Loucy (cell line): ENCODE data around the gene ROBO1.

Experiments
- H2AFZ ChIP-seq: fragments of 200-600 bp; sonication (generic); 2 replicates; pipeline ENCODE4 v1.6.0; 2016; ENCODE audit warnings: antibody characterized with exemption, mild to moderate bottlenecking, low read length, moderate library complexity
- H3F3A ChIP-seq: fragments of 200-600 bp; 2 replicates; pipeline ENCODE4 v1.6.0; 2016; ENCODE audit warnings: antibody characterized with exemption, low read depth, mild to moderate bottlenecking
- H3K27me3 ChIP-seq: fragments of 200-600 bp; sonication (generic); 2 replicates; pipeline ENCODE4 v1.6.1; 2014; ENCODE audit warnings: low read length, mild to moderate bottlenecking; ENCODE audit not compliant: insufficient read depth, poor library complexity, severe bottlenecking
- H3K36me3 ChIP-seq: fragments of 200-600 bp; sonication (generic); 2 replicates; pipeline ENCODE4 v1.6.1; 2016; ENCODE audit warnings: low read length; ENCODE audit not compliant: insufficient read depth
- H3K4me1 ChIP-seq: fragments of 200-600 bp; sonication (generic); 2 replicates; pipeline ENCODE4 v1.5.1; 2014; ENCODE audit warnings: low read length, mild to moderate bottlenecking; ENCODE audit not compliant: insufficient read depth, poor library complexity, severe bottlenecking
- H3K4me2 ChIP-seq: fragments of 200-600 bp; sonication (generic); 2 replicates; pipeline ENCODE4 v1.6.0; 2014; ENCODE audit warnings: antibody characterized with exemption, low read length, low read depth, mild to moderate bottlenecking; ENCODE audit not compliant: poor library complexity, severe bottlenecking
- H3K4me3 ChIP-seq: fragments of 200-600 bp; sonication (generic); 2 replicates; pipeline ENCODE4 v1.5.1; 2014; ENCODE audit warnings: low read length, mild to moderate bottlenecking, mixed read lengths; ENCODE audit not compliant: poor library complexity, severe bottlenecking
- H3K79me2 ChIP-seq: fragments of 200-600 bp; sonication (generic); 2 replicates; pipeline ENCODE4 v1.6.1; 2014; ENCODE audit warnings: low read length; ENCODE audit not compliant: insufficient read depth
- H3K9ac ChIP-seq: fragments of 200-600 bp; sonication (generic); 2 replicates; pipeline ENCODE4 v1.6.0; 2014; ENCODE audit warnings: mild to moderate bottlenecking, low read depth, low read length, moderate library complexity; ENCODE audit not compliant: poor library complexity, severe bottlenecking
- H3K9me2 ChIP-seq: fragments of 200-600 bp; sonication (generic); replicated peaks from 2 replicates; pipeline ENCODE4 v1.6.1; 2016; ENCODE audit warnings: low read depth, low read length, mixed read lengths
- H3K9me3 ChIP-seq: fragments of 200-600 bp; sonication (generic); 2 replicates; pipeline ENCODE4 v1.6.1; 2014; ENCODE audit warnings: mild to moderate bottlenecking, antibody characterized with exemption, low read length, low read depth; ENCODE audit not compliant: insufficient read depth
- H4K20me1 ChIP-seq: fragments of 200-600 bp; sonication (generic); 2 replicates; pipeline ENCODE4 v1.6.0; 2014; ENCODE audit warnings: antibody characterized with exemption, low read length, mild to moderate bottlenecking; ENCODE audit not compliant: insufficient read depth, poor library complexity, severe bottlenecking
- CTCF ChIP-seq: fragments of 200-600 bp; sonication (generic); conservative IDR thresholded peaks from 2 replicates; pipeline ENCODE4 v1.5.1; 2014; ENCODE audit warnings: mild to moderate bottlenecking, antibody characterized with exemption, low read length
- EZH2phosphoT487 ChIP-seq: fragments of 200-600 bp; IDR thresholded peaks from 2 replicates; pipeline ENCODE4 v1.6.1; 2018; ENCODE audit warnings: antibody characterized with exemption, mild to moderate bottlenecking, moderate library complexity, borderline replicate concordance

The ROBO1 gene

GRCh38 chr3:79018265-79018664 is 749.5 kb downstream of the ROBO1 start:
- no peaks in the 10 kb centered on the region for H3K9me3 ChIP-seq
- H3K4me2 ChIP-seq = no peak overlapping the region
- no peak overlapping the region for H3K9ac ChIP-seq
- no peaks in the 10 kb centered on the region for H3F3A ChIP-seq
- H4K20me1 ChIP-seq = no peaks in the 10 kb centered on the region
- H3K4me1 ChIP-seq = no peaks in the 10 kb centered on the region
- H3K36me3 ChIP-seq = no peaks in the 10 kb centered on the region
- H3K9me2 ChIP-seq = no peaks in the 10 kb centered on the region
- H3K27me3 ChIP-seq = no peaks in the 10 kb centered on the region
- TF ChIP-seq CTCF (no peak), EZH2phosphoT487 (no peak)
- no peaks in the 10 kb centered on the region for H3K79me2 ChIP-seq
- H3K4me3 ChIP-seq = no peak overlapping the region
- no peak overlapping the region for H2AFZ ChIP-seq

GRCh38 chr3:79016587-79017376 is 751.0 kb downstream of the ROBO1 start:
- Histone ChIP-seq H3F3A (no peaks in the 10 kb centered on the region), H4K20me1 (no peaks in the 10 kb centered on the region), H3K9me3 (no peaks in the 10 kb centered on the region), H3K4me1 (no peaks in the 10 kb centered on the region), H3K4me2 (no peak overlapping the region), H3K4me3 (no peak overlapping the region), H3K79me2 (no peaks in the 10 kb centered on the region), H3K27me3 (no peaks in the 10 kb centered on the region), H3K9ac (no peak overlapping the region), H3K36me3 (no peaks in the 10 kb centered on the region), H2AFZ (no peak overlapping the region), H3K9me2 (no peaks in the 10 kb centered on the region)
- TF ChIP-seq EZH2phosphoT487 = no peak

- no peaks in the 10 kb centered on the region for H3K27me3 ChIP-seq
- no peaks in the 10 kb centered on the region for H3F3A ChIP-seq
- no peaks in the 10 kb centered on the region for H4K20me1 ChIP-seq
- no peak for TF ChIP-seq EZH2phosphoT487
- no peak for TF ChIP-seq CTCF
- no peaks in the 10 kb centered on the region for H3K4me1 ChIP-seq
- H3K4me2 ChIP-seq = no peak overlapping the region
- no peak overlapping the region for H2AFZ ChIP-seq
- no peaks in the 10 kb centered on the region for H3K79me2 ChIP-seq
- no peak overlapping the region for H3K4me3 ChIP-seq
- H3K9me3 ChIP-seq = no peaks in the 10 kb centered on the region
- no peaks in the 10 kb centered on the region for H3K9me2 ChIP-seq
- H3K9ac ChIP-seq = no peak overlapping the region
- no peaks in the 10 kb centered on the region for H3K36me3 ChIP-seq
These were observed 751.9 kb downstream of the ROBO1 start for GRCh38 chr3:79015854-79016253.

GRCh38 chr3:79012946-79013362 is 754.8 kb downstream of the ROBO1 start:
- Histone ChIP-seq H3K9ac (no peak overlapping the region), H3K4me3 (no peak overlapping the region), H2AFZ (no peak overlapping the region), H3K9me2 (no peaks in the 10 kb centered on the region), H3K27me3 (no peaks in the 10 kb centered on the region), H3K9me3 (no peaks in the 10 kb centered on the region), H4K20me1 (no peaks in the 10 kb centered on the region), H3K36me3 (no peaks in the 10 kb centered on the region), H3K79me2 (no peaks in the 10 kb centered on the region), H3K4me2 (no peak overlapping the region), H3F3A (no peaks in the 10 kb centered on the region), H3K4me1 (no peaks in the 10 kb centered on the region)
- TF ChIP-seq CTCF = no peak
- no peak for TF ChIP-seq EZH2phosphoT487
